ENCODE measurements around the gene COL19A1. TPM values are rescaled to one million over a fixed set of nuclear protein-coding genes. Genes with fewer than 3 reads are reported as not detected.

COL19A1 gene
- total RNA-seq, 1 experiment from 2014 or later: not detected

DNA sequence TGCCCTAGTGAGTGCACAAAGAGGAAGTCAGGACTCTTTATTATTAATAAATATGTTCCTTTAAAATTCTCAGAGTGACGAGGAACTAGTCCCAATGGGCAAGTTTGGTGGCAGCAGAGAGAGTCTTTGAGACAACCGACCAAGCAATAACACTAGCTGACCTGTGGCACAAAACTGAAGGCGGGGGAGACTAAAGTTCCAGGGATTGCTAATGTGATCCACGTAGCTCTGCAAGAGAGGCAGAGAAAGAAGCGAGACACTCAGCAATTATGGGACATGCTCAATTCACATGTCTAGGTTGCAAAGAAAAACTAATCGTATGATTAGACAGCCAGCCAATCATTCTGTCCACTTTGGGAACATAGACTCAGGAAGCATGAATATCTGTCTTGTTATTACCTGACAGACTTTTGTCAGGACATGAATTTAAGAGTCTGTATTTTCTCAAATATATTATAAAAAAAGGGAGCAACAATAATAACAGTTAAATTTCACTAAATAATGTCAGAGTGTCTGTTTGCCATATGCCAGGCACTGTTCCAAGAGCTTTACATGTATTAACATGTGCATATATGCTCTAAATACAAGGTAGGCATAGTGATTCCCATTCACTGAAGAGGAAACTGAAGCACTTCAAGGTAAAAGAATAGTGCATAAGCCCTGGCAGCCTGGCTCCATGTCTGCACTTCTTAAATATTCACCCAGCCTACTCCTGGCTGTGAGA lies 355.5 kb downstream of the COL19A1 start:
- Histone ChIP-seq H3K9me3 (no peaks in the 10 kb centered on the region), H3K4me3 (no peak overlapping the region), H3K36me3 (no peaks in the 10 kb centered on the region), H3K27me3 (no peaks in the 10 kb centered on the region)
- DNase-seq: no peak

DNA sequence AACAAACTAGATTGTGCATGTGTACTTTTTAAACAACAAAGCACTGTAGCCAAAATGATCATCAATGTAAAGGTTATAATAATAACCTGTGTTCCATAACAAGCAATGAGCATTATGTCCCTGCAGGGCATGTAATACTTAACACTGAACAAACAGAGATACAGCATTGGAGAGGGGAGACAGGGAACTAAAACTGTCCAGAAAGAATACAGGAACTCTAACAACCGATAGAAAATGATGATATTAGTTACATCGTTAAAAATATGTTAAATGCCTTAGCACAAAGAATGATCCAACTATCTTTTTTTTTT lies 356.0 kb downstream of the COL19A1 start:
- no peak for DNase-seq
- Histone ChIP-seq H3K9me3 (no peaks in the 10 kb centered on the region), H3K27me3 (no peaks in the 10 kb centered on the region), H3K4me3 (no peak overlapping the region), H3K36me3 (no peaks in the 10 kb centered on the region)

DNA sequence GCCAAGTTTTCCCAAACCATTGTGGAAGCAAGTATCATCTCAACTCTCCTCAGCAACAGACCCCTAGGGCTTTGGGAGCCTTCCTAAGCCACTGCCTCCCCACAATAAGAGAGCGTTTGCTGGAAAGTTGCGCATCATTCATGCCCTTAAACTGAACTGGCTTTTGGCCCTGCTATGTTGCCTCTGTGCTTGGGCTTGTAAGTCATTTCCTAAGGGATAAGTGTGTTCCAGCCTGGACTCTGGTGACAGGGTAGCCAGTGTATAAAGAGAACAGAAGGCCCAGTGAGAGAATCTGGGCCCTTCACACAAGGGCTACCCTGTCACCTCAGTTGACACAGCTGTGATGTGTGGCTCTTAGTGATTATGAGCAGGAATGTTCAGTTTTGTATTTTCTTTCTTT lies 358.7 kb downstream of the COL19A1 start:
- H3K4me3 ChIP-seq: no peak overlapping the region
- no peaks in the 10 kb centered on the region for H3K36me3 ChIP-seq
- DNase-seq: no peak
- no peaks in the 10 kb centered on the region for H3K27me3 ChIP-seq
- H3K9me3 ChIP-seq: no peaks in the 10 kb centered on the region

DNA sequence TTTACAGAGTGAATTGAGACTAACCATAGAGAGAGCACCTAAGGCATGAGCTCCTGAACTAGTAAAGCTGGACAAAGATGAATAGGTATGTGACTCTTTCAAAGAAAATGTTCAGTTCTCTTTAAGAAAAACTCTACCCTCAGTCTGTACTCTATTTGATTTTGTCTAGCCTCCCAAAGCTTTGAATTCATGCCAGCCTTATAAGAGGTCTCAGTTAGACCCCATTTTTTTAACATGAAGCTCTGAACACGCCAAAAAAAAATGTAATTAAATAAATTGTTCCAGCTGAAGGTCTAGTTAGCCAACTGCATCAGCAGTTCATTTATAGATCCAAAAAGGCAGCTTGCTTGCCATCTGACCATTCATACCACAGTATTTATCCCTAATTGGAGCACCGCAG lies 365.0 kb downstream of the COL19A1 start:
- no peaks in the 10 kb centered on the region for H3K9me3 ChIP-seq
- no peak for DNase-seq

DNA sequence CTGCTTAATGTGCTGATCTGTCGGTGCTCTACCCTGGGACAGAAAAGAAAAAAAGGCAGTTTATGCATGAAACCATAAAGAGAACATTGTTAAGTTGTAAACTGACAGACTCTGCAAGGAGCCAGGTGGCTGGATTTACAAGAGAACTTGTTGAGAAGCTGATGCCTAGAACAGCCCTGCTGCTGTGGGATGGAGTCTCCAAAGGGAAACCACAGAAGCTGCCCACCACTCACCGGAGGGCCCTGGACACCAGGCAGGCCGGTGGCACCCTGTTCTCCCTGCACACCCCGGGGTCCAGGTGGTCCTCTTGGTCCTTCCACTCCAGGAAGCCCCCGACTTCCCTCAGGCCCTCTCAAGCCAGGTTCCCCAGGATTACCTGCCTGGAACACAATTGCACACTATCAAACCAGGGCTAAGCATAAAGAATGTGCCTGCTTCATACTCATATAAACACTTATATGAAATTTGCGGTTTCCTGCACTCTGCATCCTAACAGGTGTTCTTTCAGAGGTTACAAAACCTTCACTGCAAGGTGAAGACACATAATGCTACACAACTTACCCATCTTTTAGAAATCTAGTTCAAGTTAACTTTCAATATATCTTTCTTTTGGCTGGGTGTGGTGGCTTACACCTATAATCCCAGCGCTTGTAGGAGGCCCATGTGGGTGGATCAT lies 368.3 kb downstream of the COL19A1 start:
- Histone ChIP-seq H3K27me3 (peaks cover 2% of the 10 kb centered on the region; the same call in 1 of the 2 replicates), H3K4me3 (no peak overlapping the region), H3K36me3 (no peaks in the 10 kb centered on the region), H3K9me3 (no peaks in the 10 kb centered on the region)
- DNase-seq: no peak

More for the DNA sequence above, 365.0 kb downstream of the COL19A1 start:
- Histone ChIP-seq H3K4me3 (no peak overlapping the region), H3K36me3 (no peaks in the 10 kb centered on the region), H3K27me3 (no peaks in the 10 kb centered on the region)

DNA sequence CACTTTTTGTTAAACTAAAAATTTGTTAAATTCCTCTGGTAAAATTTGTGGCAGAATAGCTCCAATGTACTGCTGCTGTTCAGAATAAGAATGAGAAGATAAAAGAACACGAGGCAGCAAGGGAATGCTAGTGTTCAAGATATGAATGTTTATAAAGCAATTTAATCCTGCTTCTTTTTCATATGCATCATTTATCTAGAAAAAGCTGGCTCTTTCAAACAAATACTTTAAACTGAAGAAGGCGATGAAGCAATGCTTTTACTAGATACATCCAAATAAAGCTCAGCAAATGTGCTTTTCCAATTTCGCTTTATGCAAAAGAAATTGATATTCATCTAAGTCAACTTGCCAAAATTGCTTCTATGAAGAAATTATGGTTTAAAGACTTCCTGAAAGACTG lies 370.0 kb downstream of the COL19A1 start:
- H3K27me3 ChIP-seq: peaks cover 2% of the 10 kb centered on the region; the same call in 1 of the 2 replicates
- H3K9me3 ChIP-seq: no peaks in the 10 kb centered on the region
- H3K36me3 ChIP-seq: no peaks in the 10 kb centered on the region
- no peak overlapping the region for H3K4me3 ChIP-seq
- DNase-seq: no peak

DNA sequence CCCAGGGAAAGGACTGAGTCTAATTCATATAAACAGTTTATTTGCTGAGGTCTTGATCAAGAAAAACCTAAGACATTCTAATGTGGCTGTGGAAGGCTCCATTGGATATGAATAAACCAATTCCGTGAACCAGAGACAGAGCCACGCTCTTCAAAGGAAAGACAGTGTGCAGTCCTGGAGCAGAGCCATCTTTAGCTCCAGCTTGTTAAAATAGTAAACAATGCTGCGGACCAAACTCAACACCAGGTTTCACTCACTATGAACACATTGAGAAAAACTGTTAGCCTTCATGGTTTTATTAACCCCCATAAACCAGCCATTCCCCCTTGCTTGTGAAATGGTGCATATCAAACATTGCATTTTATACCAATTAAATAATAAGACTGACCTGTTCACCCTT lies 374.7 kb downstream of the COL19A1 start:
- H3K4me3 ChIP-seq: no peak overlapping the region
- H3K9me3 ChIP-seq: no peaks in the 10 kb centered on the region
- H3K27me3 ChIP-seq: peaks cover 2% of the 10 kb centered on the region; the same call in 1 of the 2 replicates
- no peaks in the 10 kb centered on the region for H3K36me3 ChIP-seq
- DNase-seq: no peak

DNA sequence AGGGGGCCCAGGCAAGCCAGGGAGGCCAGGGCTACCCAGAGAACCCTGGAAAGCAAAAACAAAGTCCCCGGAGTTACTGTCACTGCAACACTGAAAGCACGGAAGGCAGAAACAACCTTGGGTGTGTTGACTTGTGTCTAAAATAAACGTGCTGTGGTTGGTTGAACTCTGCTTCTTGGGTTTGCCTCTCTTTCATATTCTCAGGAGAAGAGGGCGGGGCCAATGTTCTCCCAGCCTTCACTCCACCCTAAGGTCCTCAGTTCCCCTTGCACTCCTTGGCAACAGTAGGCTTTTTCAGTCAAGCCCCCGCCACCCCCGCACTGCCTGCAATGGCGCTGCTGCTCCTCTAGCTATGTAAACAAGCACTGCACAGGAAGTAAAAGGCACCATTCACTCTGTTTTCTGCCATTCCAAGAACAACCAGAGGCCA lies 375.6 kb downstream of the COL19A1 start:
- no peaks in the 10 kb centered on the region for H3K36me3 ChIP-seq
- DNase-seq: no peak
- no peak overlapping the region for H3K4me3 ChIP-seq
- no peaks in the 10 kb centered on the region for H3K9me3 ChIP-seq
- peaks cover 2% of the 10 kb centered on the region; the same call in 1 of the 2 replicates for H3K27me3 ChIP-seq

DNA sequence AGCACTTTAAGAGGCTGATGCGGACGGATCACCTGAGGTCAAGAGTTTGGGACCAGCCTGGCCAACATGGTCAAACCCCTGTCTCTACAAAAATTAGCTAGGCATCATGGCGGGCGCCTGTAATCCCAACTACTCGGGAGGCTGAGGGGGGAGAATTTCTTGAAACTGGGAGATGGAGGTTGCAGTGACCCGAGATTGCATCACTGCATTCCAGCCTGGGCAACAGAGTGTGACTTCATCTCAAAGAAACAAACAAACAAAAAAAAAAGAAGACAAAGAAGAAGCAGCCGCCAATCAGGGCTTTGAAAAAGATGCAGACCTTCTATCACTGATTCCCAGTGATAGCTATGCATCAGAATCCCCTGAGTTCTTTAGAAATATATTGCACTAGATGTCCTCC lies 379.8 kb downstream of the COL19A1 start:
- DNase-seq: no peak
- H3K4me3 ChIP-seq: no peak overlapping the region
- no peaks in the 10 kb centered on the region for H3K36me3 ChIP-seq
- H3K9me3 ChIP-seq: no peaks in the 10 kb centered on the region
- no peaks in the 10 kb centered on the region for H3K27me3 ChIP-seq

DNA sequence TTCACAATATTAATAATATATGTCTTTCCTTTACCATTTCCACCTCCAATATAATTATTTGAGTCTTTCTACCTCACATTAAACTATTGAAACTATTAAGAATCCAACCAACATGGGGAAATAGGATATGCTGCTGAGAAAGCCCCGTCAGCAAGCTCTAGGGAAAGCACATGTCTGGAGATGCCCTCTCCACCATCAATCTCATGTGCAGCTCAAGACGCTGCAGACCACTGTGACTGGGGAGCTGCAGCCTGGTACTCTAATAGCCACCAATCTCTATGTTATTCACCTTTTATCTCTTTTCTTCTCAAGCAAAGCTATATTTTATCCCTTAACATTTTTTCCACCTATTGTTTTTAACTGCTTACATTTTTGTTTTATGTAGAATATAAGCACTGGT lies 386.2 kb downstream of the COL19A1 start:
- H3K27me3 ChIP-seq: peaks cover 2% of the 10 kb centered on the region; the same call in 1 of the 2 replicates
- DNase-seq: no peak
- H3K36me3 ChIP-seq: no peaks in the 10 kb centered on the region
- H3K9me3 ChIP-seq: no peaks in the 10 kb centered on the region
- H3K4me3 ChIP-seq: no peak overlapping the region

DNA sequence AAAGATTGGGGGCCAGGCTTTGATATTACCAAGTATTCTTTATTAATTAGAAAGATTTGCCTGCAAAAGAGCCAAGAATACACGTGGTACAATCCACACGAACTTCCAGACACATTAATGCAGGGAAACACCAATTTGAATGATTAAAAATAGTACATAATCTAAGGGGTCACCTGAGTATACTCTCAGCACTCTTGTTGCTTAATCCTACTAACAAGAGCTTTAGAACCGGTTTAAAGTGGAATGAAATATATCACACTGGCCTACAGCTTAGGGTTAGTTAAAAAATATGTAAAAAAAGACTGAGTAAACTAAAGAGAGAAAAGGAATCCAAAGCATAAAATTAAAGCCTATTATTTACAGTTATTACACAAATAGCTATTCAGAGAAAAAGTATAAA lies 387.6 kb downstream of the COL19A1 start:
- no peaks in the 10 kb centered on the region for H3K9me3 ChIP-seq
- no peaks in the 10 kb centered on the region for H3K36me3 ChIP-seq
- H3K4me3 ChIP-seq: no peak overlapping the region
- H3K27me3 ChIP-seq: peaks cover 2% of the 10 kb centered on the region; the same call in 1 of the 2 replicates
- DNase-seq: no peak

DNA sequence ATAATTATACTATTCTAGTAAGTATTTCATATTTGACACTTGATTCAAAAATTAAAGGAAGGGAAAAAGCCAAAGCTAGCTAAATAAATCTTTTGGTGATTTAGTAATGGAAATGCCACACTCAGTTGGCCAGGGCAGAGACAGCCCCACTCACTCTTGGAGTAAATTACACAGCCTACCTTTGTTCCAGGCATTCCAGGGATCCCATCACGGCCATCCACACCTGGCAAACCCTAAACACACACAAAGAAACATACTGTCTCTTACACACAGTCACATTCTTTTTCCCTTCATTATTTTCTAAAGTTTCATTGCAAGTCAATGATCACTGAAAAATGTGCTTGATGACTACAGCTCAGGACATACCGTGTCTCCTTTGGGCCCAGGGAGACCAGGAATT lies 388.4 kb downstream of the COL19A1 start:
- Histone ChIP-seq H3K27me3 (peaks cover 2% of the 10 kb centered on the region; the same call in 1 of the 2 replicates), H3K36me3 (no peaks in the 10 kb centered on the region), H3K9me3 (no peaks in the 10 kb centered on the region), H3K4me3 (no peak overlapping the region)
- DNase-seq: no peak

DNA sequence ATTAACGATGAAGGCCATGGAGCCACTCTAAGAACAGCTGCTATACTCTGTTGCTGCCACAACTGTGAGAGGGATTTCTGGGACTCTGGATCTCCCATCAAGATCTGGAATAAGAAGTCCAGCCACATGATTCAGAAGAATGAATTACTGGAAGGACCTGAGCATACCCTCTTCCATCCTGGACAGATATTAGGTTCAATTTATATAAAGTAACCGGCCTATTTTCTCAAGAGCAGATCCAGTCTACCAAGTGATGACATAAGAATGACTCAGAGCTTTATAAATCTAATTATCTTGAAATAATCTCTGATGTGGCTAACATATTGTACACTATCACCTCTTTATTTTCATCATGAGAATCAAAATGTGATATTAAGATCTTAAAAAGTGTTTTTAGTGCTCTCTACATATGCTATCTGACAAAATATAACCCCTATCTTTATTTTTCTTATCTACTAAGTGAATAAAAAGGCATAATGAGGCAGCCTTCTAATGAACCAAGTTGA lies 391.5 kb downstream of the COL19A1 start:
- H3K27me3 ChIP-seq: peaks cover 2% of the 10 kb centered on the region; the same call in 1 of the 2 replicates
- H3K4me3 ChIP-seq: no peak overlapping the region
- H3K36me3 ChIP-seq: no peaks in the 10 kb centered on the region
- no peak for DNase-seq
- no peaks in the 10 kb centered on the region for H3K9me3 ChIP-seq

DNA sequence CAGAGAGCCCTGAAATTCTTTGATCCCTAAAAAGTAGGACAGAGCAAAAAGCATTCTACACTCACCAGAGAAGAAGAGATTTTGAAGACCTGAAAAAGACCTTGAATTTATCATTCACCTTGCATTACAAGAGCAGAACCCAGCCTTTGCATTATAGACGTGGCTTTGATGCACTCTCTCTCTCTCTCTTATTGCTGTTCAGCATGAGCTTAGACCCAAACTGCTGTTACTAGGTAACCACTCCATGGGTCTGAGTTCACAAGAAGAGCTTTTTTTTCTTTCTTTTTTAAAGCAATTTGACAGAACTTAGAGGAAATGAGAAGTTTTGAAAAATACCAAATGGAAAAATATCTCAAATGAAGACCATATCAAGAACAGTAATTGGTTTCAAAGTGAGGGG lies 392.1 kb downstream of the COL19A1 start:
- H3K9me3 ChIP-seq: no peaks in the 10 kb centered on the region
- no peak overlapping the region for H3K4me3 ChIP-seq
- peaks cover 2% of the 10 kb centered on the region; the same call in 1 of the 2 replicates for H3K27me3 ChIP-seq
- DNase-seq: no peak
- no peaks in the 10 kb centered on the region for H3K36me3 ChIP-seq
